WTC11 (cell line): ENCODE data around the gene ZCWPW1.
"Not testable (repeated sequence)": the region's sequence is repeated elsewhere in the genome, so short reads cannot be mapped to it uniquely, and the experiment has no call there.

ENCODE experiments used
- CTCF ChIP-seq: fragments of 200-600 bp; IDR thresholded peaks from 2 replicates; pipeline ENCODE4 v1.8.0; 2022; ENCODE audit warnings: antibody characterized with exemption
- SP1 ChIP-seq: sonication (generic); formaldehyde crosslinking; conservative IDR thresholded peaks from 2 replicates; pipeline ENCODE4 v1.8.1; 2022; ENCODE audit warnings: missing genetic modification reagents
- ZBTB43 ChIP-seq: sonication (generic); formaldehyde crosslinking; IDR thresholded peaks from 2 replicates; pipeline ENCODE4 v1.8.1; 2023; ENCODE audit warnings: mild to moderate bottlenecking, missing genetic modification reagents
- ZNF396 ChIP-seq: fragments of 250-450 bp; sonication (Bioruptor Pico); IDR thresholded peaks from 2 replicates; pipeline ENCODE4 v1.8.0; 2021; ENCODE audit warnings: mild to moderate bottlenecking, moderate library complexity, borderline replicate concordance

- not testable (repeated sequence) for TF ChIP-seq SP1 (CRISPR knock-in tag); CTCF; ZNF396; ZBTB43 (CRISPR knock-in tag)
Observed at GRCh38 chr7:100382234-100382853, 46.2 kb downstream of the ZCWPW1 start.
